WERI-Rb-1 (cell line): ENCODE measurements around the gene FNDC1.

Experiments used
- DNase-seq: peaks from one replicate; pipeline ENCODE4 v3.0.0-alpha.2; 2020
- H3K27ac ChIP-seq: fragments of 250-450 bp; sonication (Bioruptor Pico); 2 replicates; pipeline ENCODE4 v1.5.1; 2020; ENCODE audit warnings: mild to moderate bottlenecking, moderate library complexity
- H3K27me3 ChIP-seq: fragments of 250-450 bp; sonication (Bioruptor Pico); 2 replicates; pipeline ENCODE4 v1.5.1; 2021; ENCODE audit warnings: mild to moderate bottlenecking, low read depth, moderate library complexity; ENCODE audit not compliant: insufficient read depth, severe bottlenecking
- H3K36me3 ChIP-seq: fragments of 250-450 bp; sonication (Bioruptor Pico); 2 replicates; pipeline ENCODE4 v1.5.1; 2020; ENCODE audit warnings: mild to moderate bottlenecking, moderate library complexity
- H3K4me3 ChIP-seq: 2 replicates; pipeline ENCODE4 v1.5.1; 2011; ENCODE audit warnings: low read depth, mild to moderate bottlenecking, control low read depth, low read length
- H3K9me3 ChIP-seq: fragments of 250-450 bp; sonication (Bioruptor Pico); 2 replicates; pipeline ENCODE4 v1.5.1; 2021; ENCODE audit warnings: mild to moderate bottlenecking, moderate library complexity; ENCODE audit not compliant: severe bottlenecking
- TF ChIP-seq, protein P1 (sequence below): IDR thresholded peaks from 2 replicates; pipeline ENCODE4 v1.5.1; 2011; ENCODE audit warnings: low read depth, mild to moderate bottlenecking, control low read depth, inconsistent platforms, low read length

The FNDC1 gene

DNA sequence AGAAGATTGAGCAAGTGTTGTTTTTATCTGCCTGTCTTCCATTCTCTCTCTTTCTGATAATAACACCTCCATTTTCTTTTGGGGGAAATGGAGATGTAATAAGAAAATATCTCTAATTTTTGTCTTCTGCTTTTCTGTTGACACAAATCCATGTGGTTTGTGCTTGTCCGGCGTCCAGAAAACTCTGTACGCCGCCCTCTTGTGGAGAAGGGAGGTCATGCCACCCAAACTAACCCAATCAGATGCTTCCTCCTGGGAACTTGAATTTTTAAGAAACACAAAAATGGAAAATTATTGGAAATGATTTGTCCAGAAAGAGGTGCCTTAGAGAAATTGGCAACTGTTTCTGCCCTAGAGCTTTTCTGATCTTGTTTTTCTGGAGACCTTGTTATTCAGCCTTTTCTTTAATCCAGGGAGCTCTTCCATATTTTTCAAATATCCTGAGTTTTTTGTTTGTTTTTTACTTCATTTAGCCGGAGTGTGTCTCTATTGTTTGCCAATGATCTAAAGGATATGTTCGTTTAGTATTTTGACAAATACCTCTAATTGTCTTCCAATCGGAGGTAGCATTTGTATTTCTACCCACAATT, 17.8 kb upstream of the FNDC1 start:
- DNase-seq: peak; percentile 49
- Histone ChIP-seq H3K27ac (no peak overlapping the region), H3K36me3 (no peaks in the 10 kb centered on the region), H3K9me3 (peaks cover 9% of the 10 kb centered on the region), H3K27me3 (no peaks in the 10 kb centered on the region), H3K4me3 (no peak overlapping the region)
- TF ChIP-seq, protein P1, sequence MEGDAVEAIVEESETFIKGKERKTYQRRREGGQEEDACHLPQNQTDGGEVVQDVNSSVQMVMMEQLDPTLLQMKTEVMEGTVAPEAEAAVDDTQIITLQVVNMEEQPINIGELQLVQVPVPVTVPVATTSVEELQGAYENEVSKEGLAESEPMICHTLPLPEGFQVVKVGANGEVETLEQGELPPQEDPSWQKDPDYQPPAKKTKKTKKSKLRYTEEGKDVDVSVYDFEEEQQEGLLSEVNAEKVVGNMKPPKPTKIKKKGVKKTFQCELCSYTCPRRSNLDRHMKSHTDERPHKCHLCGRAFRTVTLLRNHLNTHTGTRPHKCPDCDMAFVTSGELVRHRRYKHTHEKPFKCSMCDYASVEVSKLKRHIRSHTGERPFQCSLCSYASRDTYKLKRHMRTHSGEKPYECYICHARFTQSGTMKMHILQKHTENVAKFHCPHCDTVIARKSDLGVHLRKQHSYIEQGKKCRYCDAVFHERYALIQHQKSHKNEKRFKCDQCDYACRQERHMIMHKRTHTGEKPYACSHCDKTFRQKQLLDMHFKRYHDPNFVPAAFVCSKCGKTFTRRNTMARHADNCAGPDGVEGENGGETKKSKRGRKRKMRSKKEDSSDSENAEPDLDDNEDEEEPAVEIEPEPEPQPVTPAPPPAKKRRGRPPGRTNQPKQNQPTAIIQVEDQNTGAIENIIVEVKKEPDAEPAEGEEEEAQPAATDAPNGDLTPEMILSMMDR: peak; percentile 72

DNA sequence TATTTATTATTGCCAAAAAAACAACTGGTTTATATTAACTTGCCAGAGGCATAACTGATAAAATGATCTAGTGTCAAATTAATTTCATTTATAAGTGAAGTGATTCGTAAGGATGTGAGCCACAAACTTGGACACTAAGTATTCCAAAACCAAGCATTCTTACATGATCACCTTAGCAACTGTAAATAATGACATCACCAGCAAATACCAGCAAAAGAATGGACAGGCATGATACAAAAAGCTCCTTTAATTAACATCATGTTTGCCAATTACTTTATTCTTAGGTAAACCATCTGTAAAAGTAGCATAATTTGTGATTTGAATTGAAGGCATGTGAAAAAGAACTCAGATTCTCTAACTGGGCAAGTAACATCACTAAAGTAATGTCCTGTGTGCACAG, 17.2 kb upstream of the FNDC1 start:
- TF ChIP-seq, protein P1: no peak
- Histone ChIP-seq H3K36me3 (no peaks in the 10 kb centered on the region), H3K27me3 (no peaks in the 10 kb centered on the region), H3K4me3 (no peak overlapping the region), H3K9me3 (peaks cover 9% of the 10 kb centered on the region), H3K27ac (no peak overlapping the region)
- no peak for DNase-seq

DNA sequence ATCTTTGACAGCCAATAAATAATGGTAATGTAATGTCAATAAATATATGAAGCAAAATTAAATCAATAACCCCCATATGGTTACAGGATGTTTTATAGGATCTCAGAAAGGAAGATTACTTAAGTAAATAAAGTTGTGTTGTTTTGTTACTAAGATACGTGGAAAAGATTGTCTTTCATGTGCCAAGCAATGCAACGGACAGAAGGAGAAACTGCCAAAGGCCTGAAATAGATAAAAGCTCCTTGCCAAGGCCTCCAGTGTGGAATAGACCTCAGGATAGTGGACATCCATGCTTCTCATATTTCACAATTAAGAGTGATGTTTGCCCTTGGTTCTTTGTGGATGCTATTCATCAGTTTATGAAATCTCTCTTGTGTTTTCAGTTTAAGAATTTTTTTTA, 16.4 kb upstream of the FNDC1 start:
- TF ChIP-seq, protein P1: no peak
- DNase-seq: no peak
- H3K27ac ChIP-seq: no peak overlapping the region

DNA sequence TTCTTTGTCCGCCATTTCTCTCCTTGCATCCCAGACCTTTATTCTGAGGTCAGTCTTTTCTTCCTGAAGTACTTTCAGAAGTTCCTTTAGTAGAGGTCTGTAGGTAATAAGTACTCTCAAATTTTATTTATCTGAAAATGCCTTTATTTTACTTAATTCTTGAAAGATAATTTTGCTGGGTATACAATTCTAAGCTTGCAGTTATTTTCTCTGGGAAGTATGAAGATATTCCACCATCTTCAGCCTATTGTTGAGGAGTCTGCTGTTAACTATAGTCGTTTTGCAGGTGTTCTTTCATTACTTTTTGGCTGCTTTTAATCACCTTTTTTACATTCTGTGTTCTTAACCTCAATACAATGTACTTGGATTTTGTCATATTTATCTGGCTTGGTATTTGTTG, 13.5 kb upstream of the FNDC1 start:
- Histone ChIP-seq H3K36me3 (no peaks in the 10 kb centered on the region), H3K4me3 (no peak overlapping the region), H3K9me3 (peaks cover 9% of the 10 kb centered on the region), H3K27me3 (no peaks in the 10 kb centered on the region), H3K27ac (no peak overlapping the region)
- TF ChIP-seq, protein P1: no peak
- DNase-seq: no peak

More for the DNA sequence above, 16.4 kb upstream of the FNDC1 start:
- no peaks in the 10 kb centered on the region for H3K36me3 ChIP-seq
- H3K27me3 ChIP-seq: no peaks in the 10 kb centered on the region
- no peak overlapping the region for H3K4me3 ChIP-seq
- peaks cover 9% of the 10 kb centered on the region for H3K9me3 ChIP-seq

DNA sequence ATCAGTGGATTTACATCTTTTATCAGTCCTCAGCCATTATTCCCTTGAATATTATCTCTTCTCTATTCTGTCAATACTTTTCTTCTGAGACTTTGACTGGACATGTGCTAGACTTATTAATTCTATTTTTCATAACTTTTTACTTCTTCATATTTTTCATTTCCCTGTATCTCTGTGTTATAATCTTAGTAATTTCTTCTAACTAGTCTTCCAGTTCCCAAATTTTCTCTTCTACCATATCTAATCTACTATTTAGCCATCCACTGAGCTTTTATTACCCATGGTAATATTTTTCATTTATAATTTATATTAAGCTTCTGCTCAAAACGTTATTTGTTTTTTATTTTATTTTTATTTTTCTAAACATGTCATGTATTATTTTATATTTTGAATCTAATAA, 13.1 kb upstream of the FNDC1 start:
- no peaks in the 10 kb centered on the region for H3K27me3 ChIP-seq
- no peak overlapping the region for H3K4me3 ChIP-seq
- no peak overlapping the region for H3K27ac ChIP-seq
- DNase-seq: no peak
- TF ChIP-seq, protein P1: no peak
- no peaks in the 10 kb centered on the region for H3K36me3 ChIP-seq
- H3K9me3 ChIP-seq: peaks cover 9% of the 10 kb centered on the region

DNA sequence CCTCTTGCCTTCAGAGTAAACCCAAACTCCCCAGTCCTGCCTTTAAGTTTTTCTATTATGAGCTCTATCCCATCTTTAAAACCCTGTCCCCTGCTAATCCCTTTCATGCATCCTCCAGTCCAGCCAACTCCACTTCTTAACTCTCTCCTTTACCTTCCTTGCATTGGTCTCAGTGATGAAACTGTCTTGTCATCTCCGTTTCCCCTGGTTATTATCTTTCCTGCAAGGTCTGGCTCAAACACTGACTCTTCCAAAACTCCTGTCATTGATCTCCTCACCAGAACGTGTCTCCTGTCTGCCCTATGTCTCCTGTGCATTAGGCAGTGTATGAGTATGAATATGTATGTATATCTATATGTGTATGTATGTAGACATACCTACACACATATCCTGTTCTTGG, 11.8 kb upstream of the FNDC1 start:
- TF ChIP-seq, protein P1: no peak
- Histone ChIP-seq H3K27me3 (no peaks in the 10 kb centered on the region), H3K4me3 (no peak overlapping the region), H3K27ac (no peak overlapping the region), H3K9me3 (peaks cover 9% of the 10 kb centered on the region), H3K36me3 (no peaks in the 10 kb centered on the region)
- DNase-seq: no peak
